Stimulated activated CD8-positive, alpha-beta memory T cell treated with anti-CD3 and anti-CD28 coated beads, Interleukin-15, amount 100 ng/mL, for 48 hours (primary cell): ENCODE measurements around the gene BRD3.
A peak's percentile ranks its signal among the peaks of the same experiment; 100 is the strongest.

Experiments used
- DNase-seq, 2 donors: peaks; one replicate each; pipeline ENCODE4 v3.0.0-alpha.2; 2020; ENCODE audit warnings: low read depth in 2 of 2

Gene BRD3

DNA sequence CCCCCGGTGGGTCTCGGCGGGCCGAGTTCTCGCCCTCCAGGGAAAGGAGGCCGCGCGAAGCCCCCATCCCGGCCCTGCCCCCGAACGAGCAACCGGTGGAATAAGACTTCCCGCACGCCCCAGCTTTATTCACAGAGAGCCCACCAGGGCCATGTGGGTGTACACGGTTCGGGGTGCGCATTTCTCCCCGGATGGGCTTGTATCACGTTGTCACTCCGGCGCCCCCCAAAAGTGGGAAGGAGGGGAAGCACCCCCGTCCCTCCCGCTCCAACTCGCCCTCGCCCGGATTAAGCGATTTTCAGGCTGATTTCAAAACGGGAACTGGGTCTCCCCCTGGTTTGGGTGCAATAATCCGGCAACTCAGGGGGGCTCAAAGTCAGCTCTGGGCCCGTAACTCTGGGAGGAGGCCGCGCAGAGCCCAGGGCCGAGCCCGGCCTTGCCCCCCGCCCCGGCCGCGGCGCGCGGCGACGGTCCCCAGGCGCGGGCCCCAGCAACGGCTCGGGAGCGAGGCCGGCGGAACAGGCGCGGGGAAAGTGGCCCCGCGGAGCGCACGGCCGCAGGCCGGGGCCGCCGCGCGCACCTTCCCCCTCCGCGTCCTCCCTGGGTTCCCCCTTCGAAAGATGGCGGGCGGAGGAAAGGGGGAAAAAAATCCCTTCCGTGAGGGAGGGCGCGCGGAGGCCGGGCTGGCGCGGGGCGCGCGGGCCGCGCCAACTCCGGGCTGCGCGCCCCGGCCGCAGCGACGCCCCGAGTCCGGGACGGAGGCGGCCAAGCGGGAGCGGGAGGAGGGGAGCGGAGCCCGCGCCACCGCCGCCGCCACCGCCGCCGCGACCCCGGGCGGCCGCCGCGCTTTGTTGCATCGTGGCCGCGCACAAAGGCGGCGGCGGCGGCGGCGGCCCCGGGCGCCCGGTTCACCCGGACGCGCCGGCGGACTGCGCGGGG, 644 bp downstream of the BRD3 start:
- peak in 1 of 2 donors; percentile 18 for DNase-seq

- no peak for DNase-seq
Measured at GRCh38 chr9:134066526-134066912, 1.3 kb downstream of the BRD3 start.

GRCh38 chr9:134065612-134066419, 2.0 kb downstream of the BRD3 start:
- DNase-seq: peak; percentile 49 to 62

DNA sequence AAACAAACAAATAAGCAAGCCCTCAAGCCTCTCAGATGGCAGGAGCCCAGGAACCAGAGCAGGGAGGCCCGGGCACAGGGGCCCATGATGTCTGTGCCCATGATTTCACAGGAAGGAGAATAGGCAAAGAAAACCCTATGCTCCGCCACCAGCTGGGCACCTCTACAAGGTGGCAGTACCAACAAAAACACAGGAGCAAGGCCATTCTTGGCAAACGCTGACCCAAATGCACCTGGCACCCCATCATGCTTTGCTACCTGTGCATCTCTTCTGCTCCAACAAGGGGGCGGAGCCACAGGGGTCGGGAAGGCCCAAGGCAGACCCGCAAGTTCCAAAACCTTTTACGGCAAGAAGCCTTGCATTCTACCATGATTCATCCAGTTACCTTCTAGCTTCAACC, 3.1 kb downstream of the BRD3 start:
- no peak for DNase-seq

DNA sequence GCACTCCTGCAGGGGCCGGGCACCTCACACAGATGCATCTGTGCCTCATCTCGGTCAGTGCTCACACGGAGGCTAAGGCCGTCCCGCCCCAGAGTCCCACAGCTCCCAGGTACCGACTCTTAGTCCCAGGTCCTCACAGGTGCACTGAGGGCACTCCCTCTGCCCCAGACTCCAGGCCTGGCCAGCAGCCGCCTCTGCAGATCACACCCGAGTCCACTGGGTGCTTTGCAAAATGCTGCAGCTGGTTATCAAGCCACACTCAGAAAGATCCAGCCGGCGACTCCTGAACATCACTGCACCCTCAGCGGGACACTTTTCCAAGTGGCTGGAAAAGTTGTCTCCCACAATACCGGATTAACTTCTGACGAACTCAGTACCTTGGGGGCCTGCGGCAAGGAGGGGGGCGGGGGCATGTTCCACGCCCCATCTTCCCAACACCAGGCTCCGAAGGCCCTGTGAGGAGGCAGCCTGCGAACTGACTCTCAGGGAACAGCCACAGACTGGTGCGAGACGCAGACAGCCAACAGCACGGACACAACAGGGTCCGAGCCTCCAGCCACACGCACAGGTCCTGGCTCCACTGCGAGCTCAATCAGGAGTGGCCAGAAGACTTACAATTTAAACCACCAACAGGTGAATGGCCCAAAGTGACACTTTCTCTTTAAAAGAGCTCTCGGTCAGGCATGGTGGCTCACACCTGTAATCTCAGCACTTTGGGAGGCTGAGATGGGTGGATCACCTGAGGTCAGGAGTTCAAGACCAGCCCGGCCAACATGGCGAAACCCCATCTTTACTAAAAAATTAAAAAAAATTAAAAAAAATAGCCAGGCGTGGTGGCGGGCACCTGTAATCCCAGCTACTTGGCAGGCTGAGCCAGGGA, 4.0 kb downstream of the BRD3 start:
- no peak for DNase-seq

GRCh38 chr9:134063088-134063570, 4.7 kb downstream of the BRD3 start:
- DNase-seq: no peak

GRCh38 chr9:134062461-134063087, 5.3 kb downstream of the BRD3 start:
- DNase-seq: no peak

DNA sequence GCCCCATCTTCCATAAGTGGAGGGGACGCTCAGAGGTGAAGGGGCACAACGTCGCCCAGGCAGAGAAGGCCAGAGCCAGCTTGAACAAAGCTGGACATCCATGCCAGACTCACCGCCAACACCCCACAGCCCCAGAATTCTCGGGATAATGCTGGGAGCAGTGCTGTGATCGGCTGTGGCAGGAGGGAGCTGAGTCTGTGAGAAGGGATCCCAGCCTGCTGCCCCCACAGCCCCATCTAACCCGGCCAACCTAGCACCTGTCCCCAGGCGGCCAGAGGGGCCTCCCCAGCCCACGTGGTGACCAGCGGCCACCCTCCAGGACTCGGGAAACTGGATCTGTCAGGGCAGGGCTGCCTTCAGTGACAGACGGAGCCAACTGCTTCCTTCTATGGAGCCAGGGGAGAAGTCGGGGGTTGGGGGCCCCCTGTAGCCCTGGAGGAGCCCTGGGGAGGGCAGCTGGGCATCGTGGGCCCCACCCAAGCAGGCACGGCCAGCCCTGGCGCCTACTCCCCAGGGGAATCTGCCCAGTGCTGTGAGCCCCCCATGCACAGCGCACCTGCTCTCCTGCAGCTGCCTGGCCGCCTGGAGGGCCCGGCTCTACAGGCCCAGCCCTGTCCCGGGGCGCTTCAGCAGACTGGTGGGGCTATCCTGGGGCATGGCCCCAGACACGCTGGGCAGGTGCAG, 6.0 kb downstream of the BRD3 start:
- no peak for DNase-seq

- no peak for DNase-seq
Measured at GRCh38 chr9:134061019-134061687, 6.7 kb downstream of the BRD3 start.

DNA sequence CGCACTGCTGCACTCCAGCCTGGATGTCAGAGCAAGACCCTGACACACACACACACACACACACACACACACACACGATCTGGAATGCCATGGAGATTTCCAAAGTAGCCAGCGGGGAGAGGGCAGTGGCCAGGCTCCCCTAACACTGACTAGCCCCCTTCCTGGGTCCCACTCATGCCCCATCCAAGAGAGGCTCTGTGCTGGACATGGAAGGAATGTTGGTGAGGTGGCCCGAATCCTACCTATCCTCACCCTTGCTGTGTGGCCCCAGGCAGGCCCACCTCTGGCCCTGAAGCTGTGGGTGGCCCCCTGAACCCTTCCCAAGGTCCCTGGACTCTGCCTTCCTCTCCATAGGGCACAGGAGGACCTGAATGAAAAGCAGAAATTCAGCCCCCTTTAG, 7.3 kb downstream of the BRD3 start:
- no peak for DNase-seq

- peak in 1 of 2 donors; percentile 8 for DNase-seq
Measured at GRCh38 chr9:134059661-134060395, 8.0 kb downstream of the BRD3 start.

DNA sequence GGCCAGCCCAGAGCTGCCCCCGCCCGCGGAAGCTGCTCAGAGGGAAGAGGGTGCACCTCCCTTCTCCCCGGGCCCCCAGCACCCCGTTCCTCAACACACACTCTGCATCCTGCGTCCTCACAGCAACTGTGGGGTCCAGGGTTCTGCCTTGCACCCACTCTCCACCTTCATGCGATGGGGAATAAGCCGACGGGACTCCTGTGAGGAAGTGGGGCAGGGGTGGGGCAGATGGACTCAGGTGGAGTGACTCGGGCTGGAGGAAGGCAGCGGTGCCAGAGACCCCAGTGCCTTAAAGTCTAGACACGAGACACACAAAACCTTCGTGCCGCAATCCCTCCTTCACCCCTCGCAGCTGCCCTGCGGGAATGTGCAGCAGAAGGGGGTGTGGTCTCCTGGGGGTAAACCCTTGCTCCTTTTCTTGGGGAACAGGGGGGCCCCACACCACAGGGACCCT, 8.6 kb downstream of the BRD3 start:
- no peak for DNase-seq

- no peak for DNase-seq
Measured at GRCh38 chr9:134058716-134059115, 9.1 kb downstream of the BRD3 start.

DNA sequence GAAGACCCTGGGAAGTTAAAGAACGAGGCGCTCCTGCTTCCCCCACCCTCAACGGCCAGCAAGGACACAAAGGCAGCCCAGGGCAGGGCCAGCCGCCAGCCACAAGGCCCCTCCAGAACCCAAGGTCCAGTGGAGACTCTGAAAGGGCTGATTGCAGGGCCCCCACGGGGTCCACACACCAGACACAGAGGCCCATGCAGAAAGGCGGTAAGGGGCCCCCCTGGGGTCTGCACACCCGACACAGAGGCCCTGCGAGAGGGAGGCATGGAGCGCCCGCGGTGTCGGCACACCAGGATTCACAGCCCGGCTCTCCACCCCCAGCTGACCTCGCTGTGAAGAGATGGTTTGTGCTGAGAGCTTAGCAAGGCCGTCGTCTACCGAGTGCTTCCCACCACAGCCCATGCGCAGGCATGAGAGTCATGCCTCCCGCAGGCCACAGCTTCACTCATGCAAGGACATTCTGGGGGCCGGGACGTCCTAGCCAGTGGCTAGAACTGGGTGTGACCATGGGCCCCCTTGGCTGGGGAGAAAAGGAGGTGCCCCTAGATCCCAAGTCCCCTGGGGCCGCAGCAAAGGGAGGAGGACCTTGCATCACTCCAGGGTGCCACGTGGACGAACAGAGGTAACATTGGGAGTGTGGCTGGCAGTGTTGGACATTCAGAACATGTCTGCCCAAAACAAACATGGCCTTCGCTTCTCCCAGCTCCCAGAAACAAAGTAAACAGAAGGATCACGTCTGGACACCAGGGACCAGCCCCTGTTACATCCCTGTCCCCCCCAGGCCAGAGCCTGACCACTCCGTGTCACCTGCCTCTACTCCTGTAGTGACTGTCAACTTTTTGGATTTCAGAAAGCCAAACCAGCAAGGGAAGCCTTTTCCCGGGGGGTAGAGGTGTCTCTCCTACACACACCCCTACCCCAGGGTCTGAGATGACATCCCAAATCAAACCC, 9.8 kb downstream of the BRD3 start:
- no peak for DNase-seq

DNA sequence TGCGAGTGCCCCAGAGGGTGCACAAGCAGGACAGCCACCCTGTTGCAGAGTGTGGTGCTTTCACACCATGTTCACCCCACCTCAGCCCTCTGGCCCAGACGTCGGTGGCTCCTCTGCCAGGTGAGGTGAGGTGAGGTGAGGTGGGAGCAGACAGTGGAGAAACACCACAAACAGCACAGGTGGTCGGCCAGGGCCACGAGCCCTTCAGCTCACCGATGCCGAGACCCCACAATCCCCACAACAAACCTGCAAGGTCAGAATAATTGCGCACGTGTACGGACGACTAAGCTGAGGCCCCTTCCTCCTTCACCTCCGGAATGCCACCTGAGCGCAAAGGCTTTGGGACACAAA, 10.5 kb downstream of the BRD3 start:
- DNase-seq: no peak

DNA sequence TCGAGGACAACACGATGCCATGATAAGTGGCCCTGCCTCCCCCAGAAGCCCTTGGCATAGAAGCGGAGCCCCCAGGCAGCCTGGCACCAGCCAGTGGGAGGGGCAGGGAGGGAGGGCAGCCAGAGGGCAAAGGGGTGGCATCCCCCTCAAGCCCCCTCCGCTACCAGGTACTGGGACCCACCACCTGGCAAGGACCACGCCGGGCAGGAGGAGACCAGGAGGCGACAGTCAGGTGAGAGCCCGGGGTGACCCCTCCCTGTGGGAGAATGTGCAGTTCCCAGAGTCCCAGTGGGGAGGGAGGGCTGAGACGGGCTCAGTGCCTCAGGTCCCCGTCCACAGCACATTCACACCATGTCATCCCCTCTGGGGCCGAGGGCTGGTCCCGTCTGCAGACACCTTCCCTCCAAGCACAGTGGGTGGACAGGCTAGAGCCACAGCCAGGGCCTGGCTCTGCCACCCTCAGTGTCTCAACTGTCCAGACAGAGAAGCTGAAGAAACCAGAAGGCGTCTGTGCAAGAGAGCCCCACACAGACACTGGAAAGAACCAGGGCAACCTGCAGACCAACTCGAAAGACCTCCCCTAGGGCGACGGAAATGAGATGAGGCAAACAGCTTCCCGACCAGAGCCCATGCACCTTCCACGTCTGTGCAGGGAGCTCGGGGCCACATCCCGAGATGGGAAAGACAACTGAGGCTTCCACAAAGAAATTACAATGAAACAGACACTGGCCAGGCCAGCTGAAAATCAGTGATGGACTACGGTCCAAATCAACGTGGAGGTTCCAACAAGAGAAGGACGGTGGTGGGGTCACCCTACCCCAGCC, 11.1 kb downstream of the BRD3 start:
- no peak for DNase-seq

DNA sequence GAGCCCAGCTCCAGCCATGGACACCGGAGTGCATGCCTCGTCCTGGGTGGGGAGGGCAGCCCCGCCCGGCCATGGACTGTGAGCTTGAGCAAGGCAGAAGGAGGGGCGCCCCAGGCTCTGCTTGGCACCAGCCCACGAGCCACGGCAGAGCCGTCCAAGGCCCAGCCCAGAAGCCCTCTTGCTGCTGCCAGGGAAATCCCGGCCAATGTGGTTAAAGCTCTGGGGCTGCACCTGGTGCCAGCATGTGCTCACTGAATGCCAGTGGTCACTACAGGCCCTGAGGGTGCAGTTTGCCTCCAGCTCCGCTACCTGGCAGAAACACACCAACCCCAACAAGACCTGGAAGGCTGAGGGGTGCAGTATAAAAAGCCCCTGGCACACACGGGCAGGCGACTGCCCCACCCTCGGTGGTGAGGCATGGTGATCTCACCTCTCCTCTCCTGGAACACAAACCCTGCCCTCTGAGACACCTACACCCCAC, 11.8 kb downstream of the BRD3 start:
- DNase-seq: no peak
